HEK293 (cell line): ENCODE measurements around the gene UBXN1.

Source experiments
- SETDB1 ChIP-seq: IDR thresholded peaks from one replicate; pipeline ENCODE4 v1.6.1; 2017; ENCODE audit warnings: mild to moderate bottlenecking, low read length, moderate library complexity, mixed read lengths; ENCODE audit not compliant: insufficient read length
- ZBTB21 ChIP-seq: fragments of 450-650 bp; formaldehyde crosslinking; IDR thresholded peaks from 2 replicates; pipeline ENCODE4 v1.5.1; 2017; ENCODE audit warnings: missing biosample characterization, missing genetic modification characterization
- ZFP37 ChIP-seq: fragments of 450-650 bp; formaldehyde crosslinking; IDR thresholded peaks from 2 replicates; pipeline ENCODE4 v1.5.1; 2016; ENCODE audit warnings: missing biosample characterization, missing genetic modification characterization
- ZNF175 ChIP-seq: fragments of 450-650 bp; formaldehyde crosslinking; IDR thresholded peaks from 2 replicates; pipeline ENCODE4 v1.5.1; 2016; ENCODE audit warnings: missing biosample characterization, missing genetic modification characterization
- ZNF510 ChIP-seq: fragments of 450-650 bp; formaldehyde crosslinking; IDR thresholded peaks from 2 replicates; pipeline ENCODE4 v1.5.1; 2018; ENCODE audit warnings: mild to moderate bottlenecking, missing genetic modification characterization, missing biosample characterization; ENCODE audit not compliant: insufficient replicate concordance
- TF ChIP-seq, protein P1 (sequence below): fragments of 450-650 bp; formaldehyde crosslinking; IDR thresholded peaks from 2 replicates; pipeline ENCODE4 v1.5.1; 2016; ENCODE audit warnings: missing biosample characterization, missing genetic modification characterization
- TF ChIP-seq, protein P2 (sequence below): fragments of 450-650 bp; formaldehyde crosslinking; IDR thresholded peaks from 2 replicates; pipeline ENCODE4 v1.5.1; 2016; ENCODE audit warnings: missing biosample characterization, missing genetic modification characterization

DNA sequence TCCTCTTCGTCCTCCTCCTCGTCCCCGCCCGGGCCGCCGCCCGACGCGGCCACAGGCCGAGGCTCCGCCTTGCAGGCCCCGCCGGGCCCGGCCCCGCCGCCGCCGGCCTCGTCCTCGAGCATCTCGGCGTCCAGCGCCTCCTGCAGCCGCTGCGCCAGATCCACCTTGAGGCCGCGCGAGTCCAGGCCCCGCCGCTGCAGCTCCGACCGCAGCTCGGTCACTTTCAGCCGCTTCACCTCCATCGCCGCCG lies 48.0 kb upstream of the UBXN1 start:
- TF ChIP-seq ZNF510 (tag by site-specific recombination) (no peak), SETDB1 (no peak), ZNF175 (no peak), ZFP37 (tag by site-specific recombination) (no peak), ZBTB21 (no peak)
- TF ChIP-seq, protein P1, sequence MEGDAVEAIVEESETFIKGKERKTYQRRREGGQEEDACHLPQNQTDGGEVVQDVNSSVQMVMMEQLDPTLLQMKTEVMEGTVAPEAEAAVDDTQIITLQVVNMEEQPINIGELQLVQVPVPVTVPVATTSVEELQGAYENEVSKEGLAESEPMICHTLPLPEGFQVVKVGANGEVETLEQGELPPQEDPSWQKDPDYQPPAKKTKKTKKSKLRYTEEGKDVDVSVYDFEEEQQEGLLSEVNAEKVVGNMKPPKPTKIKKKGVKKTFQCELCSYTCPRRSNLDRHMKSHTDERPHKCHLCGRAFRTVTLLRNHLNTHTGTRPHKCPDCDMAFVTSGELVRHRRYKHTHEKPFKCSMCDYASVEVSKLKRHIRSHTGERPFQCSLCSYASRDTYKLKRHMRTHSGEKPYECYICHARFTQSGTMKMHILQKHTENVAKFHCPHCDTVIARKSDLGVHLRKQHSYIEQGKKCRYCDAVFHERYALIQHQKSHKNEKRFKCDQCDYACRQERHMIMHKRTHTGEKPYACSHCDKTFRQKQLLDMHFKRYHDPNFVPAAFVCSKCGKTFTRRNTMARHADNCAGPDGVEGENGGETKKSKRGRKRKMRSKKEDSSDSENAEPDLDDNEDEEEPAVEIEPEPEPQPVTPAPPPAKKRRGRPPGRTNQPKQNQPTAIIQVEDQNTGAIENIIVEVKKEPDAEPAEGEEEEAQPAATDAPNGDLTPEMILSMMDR = no peak
- TF ChIP-seq, protein P2, sequence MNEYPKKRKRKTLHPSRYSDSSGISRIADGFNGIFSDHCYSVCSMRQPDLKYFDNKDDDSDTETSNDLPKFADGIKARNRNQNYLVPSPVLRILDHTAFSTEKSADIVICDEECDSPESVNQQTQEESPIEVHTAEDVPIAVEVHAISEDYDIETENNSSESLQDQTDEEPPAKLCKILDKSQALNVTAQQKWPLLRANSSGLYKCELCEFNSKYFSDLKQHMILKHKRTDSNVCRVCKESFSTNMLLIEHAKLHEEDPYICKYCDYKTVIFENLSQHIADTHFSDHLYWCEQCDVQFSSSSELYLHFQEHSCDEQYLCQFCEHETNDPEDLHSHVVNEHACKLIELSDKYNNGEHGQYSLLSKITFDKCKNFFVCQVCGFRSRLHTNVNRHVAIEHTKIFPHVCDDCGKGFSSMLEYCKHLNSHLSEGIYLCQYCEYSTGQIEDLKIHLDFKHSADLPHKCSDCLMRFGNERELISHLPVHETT = no peak
